Upper lobe of left lung (tissue), 4 donors: ENCODE results near the gene PRKCQ.

Experiments
- EP300 ChIP-seq, 4 donors: sonication (generic); formaldehyde crosslinking; IDR thresholded peaks; one replicate each; pipeline ENCODE4 v1.5.1; 2017; ENCODE audit warnings: antibody characterized with exemption in 4 of 4, control low read depth in 2 of 4
- POLR2A ChIP-seq, 4 donors: fragments of 450-650 bp; IDR thresholded peaks; one replicate each; pipeline ENCODE4 v1.5.1; 2016 to 2017; ENCODE audit warnings: antibody characterized with exemption in 4 of 4, mild to moderate bottlenecking in 2 of 4
- POLR2AphosphoS5 ChIP-seq, 2 donors: sonication (generic); formaldehyde crosslinking; IDR thresholded peaks; one replicate each; pipeline ENCODE4 v1.5.1; 2017; ENCODE audit warnings: antibody characterized with exemption in 2 of 2
- TF ChIP-seq, protein P1 (sequence below), 6 experiments: fragments of 450-650 bp in 4 of 6; fragments of 200-600 bp in 2 of 6; sonication (generic) in 2 of 6; IDR thresholded peaks; one replicate each; pipeline ENCODE4 v1.5.1; 2016 to 2019; ENCODE audit warnings: antibody characterized with exemption in 6 of 6

DNA sequence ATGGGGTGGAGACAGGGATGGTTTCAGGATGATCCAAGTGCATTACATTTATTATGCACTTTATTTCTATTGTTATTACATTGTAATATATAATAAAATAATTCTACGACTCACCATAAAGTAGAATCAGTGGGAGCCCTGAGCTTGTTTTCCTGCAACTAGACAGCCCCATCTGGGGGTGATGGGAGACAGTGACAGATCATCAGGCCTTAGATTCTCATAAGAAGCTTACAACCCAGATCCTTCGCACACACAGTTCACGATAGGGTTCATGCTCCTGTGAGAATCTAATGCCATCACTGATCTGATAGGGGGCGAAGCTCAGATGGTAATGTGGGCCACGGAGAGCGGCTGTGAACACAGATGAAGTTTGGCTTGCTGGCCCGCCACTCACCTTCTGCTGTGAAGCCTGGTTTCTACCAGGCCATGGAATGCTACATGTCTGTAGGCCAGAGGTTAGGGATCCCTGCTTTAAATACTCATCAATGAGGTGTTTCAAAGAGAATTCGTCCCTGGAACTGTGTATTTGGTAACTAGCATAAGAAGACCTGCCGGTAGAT is 21.2 kb upstream of the PRKCQ start:
- TF ChIP-seq, protein P1, sequence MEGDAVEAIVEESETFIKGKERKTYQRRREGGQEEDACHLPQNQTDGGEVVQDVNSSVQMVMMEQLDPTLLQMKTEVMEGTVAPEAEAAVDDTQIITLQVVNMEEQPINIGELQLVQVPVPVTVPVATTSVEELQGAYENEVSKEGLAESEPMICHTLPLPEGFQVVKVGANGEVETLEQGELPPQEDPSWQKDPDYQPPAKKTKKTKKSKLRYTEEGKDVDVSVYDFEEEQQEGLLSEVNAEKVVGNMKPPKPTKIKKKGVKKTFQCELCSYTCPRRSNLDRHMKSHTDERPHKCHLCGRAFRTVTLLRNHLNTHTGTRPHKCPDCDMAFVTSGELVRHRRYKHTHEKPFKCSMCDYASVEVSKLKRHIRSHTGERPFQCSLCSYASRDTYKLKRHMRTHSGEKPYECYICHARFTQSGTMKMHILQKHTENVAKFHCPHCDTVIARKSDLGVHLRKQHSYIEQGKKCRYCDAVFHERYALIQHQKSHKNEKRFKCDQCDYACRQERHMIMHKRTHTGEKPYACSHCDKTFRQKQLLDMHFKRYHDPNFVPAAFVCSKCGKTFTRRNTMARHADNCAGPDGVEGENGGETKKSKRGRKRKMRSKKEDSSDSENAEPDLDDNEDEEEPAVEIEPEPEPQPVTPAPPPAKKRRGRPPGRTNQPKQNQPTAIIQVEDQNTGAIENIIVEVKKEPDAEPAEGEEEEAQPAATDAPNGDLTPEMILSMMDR (IDR thresholded peaks at IDR 0.05), result no peak
- TF ChIP-seq POLR2AphosphoS5 (IDR thresholded peaks at IDR 0.05) (no peak), POLR2A (IDR thresholded peaks at IDR 0.05) (no peak), EP300 (IDR thresholded peaks at IDR 0.05) (no peak)
